Thyroid gland (tissue), 4 donors: ENCODE measurements around the gene RPUSD2.
"Not testable (repeated sequence)": the region's sequence is repeated elsewhere in the genome, so short reads cannot be mapped to it uniquely, and the experiment has no call there.

Source experiments
- CTCF ChIP-seq, 6 experiments: fragments of 200-600 bp in 3 of 6; fragments of 450-650 bp in 3 of 6; sonication (generic) in 3 of 6; IDR thresholded peaks; one replicate each; pipeline ENCODE4 v1.5.1; 2016 to 2019; ENCODE audit warnings: antibody characterized with exemption in 6 of 6, mild to moderate bottlenecking in 2 of 6, inconsistent platforms in 1 of 6, moderate library complexity in 1 of 6
- POLR2A ChIP-seq, 2 donors: fragments of 450-650 bp; IDR thresholded peaks; one replicate each; pipeline ENCODE4 v1.6.1; 2017; ENCODE audit warnings: antibody characterized with exemption in 2 of 2, mild to moderate bottlenecking in 2 of 2, moderate library complexity in 1 of 2

- not testable (repeated sequence) for TF ChIP-seq CTCF, POLR2A (IDR thresholded peaks at IDR 0.05)
Measured at GRCh38 chr15:40581796-40582195, 12.7 kb downstream of the RPUSD2 start.
